ENCODE results near the gene CACNB2. TPM values are rescaled to one million over a fixed set of nuclear protein-coding genes. Genes with fewer than 3 reads are reported as not detected.

The CACNB2 gene
- total RNA-seq, 1 donor from 2014 or later, result 55.9 TPM

DNA sequence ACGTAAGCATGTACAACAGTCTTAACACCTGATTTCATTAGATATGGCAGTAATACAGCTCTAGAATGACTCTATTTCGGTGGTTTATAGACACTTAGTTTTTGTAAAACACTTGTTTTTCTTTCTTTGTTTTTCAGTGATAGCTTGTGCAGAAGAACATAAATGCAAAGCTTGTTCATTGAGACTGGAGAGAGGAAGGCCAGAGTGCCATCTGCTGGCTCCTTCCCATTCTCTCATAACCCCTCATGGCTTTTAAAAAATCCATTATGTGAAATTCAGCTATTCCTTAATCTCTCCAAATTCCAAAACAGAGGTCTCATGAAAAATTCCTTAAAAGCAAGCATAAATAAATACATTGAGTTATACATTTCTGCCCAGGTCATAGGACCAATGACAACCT is 76.3 kb downstream of the CACNB2 start:
- DNase-seq, result peak; percentile 29
- ATAC-seq, result peak; percentile 60
- intact Hi-C loops (cut with micrococcal nuclease), result loop anchor here (2.0 to 5.0 kb wide), 2 partner anchors 304 to 370 kb away; no protein-coding TSS in a partner anchor

DNA sequence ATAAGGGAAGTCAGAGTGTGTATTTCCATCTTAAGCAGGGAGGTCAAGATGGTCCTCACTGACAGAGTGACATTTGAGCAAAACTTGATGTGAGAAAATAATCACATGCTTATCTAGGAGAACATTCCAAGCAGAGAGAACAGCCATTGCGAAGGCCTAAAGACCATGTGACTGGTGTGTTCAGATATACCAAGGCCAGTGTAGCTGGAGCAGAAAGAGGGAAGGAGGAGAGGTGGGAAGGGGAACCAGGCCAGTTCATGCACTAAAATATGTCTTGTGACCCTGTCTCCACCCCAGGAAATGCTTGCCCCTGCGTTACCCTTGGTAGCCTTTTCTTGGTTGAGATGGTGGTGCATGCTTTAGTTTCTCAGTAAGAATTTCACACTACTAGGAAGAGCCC is 77.4 kb downstream of the CACNB2 start:
- peak; percentile 33 for ATAC-seq
- DNase-seq, result no peak
- intact Hi-C loops (cut with micrococcal nuclease), result loop anchor here (2.0 to 5.0 kb wide), 2 partner anchors 305 to 371 kb away; no protein-coding TSS in a partner anchor

DNA sequence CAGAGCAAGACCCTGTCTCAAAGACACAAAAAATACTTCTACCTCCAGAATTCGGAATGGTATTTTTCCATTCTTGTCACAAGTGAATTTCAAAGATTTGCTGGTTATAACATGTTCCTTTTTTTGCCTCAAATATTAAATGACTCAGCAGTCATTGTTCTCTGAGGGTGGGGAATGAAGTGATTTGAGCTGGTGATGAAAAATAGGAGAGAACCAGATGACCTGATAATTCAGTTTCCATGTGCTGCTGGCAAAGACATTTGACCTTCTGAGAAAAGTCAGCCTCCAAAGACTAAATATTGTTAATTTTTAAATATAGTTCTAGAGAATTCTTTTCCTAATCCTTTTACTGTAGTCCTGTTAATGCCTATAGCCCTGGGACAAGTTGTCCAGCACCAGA is 78.9 kb downstream of the CACNB2 start:
- no peak for ATAC-seq
- no peak for DNase-seq
- intact Hi-C loops (cut with micrococcal nuclease), result loop anchor here (5.0 kb wide), 1 partner anchor 307 kb away; no protein-coding TSS in a partner anchor

DNA sequence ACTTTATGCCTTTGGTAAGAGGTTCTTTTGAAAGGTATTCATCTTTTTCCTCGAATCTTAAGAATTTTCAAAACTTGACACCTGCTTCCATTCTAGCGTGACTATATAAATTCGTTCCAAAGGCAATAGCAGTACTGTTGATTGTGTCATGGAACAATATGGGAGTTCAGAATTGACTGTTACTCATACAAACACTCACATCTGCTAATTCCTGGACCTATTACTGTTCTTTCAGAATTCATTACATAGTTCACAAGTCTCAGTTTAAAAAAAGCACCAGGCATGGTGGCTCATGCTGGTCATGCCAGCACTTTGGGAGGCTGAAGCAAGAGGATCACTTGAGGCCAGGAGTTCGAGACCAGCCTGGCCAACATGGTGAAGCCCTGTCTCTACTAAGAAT is 80.9 kb downstream of the CACNB2 start:
- DNase-seq (no peak), ATAC-seq (no peak)
- intact Hi-C loops (cut with micrococcal nuclease), result no loop called here

DNA sequence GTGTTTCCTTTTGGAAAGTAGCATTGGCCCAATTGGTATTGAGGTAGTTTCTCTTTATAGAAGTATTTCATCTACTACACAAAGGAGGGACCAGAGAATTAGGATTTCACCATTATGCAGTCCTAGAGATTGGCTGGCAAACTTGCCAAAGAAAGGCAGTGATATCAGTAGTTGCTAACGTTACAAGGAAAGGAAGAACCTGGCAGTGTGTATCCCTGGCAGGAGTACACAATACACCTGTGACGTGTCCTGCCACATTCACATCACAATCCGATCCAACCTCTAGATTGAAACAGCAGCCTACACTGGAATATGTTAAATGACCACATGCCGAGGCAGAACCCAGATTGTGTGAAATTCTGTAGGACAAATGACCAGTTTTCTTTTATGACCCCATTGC is 81.7 kb downstream of the CACNB2 start:
- intact Hi-C loops (cut with micrococcal nuclease), result no loop called here
- no peak for DNase-seq

DNA sequence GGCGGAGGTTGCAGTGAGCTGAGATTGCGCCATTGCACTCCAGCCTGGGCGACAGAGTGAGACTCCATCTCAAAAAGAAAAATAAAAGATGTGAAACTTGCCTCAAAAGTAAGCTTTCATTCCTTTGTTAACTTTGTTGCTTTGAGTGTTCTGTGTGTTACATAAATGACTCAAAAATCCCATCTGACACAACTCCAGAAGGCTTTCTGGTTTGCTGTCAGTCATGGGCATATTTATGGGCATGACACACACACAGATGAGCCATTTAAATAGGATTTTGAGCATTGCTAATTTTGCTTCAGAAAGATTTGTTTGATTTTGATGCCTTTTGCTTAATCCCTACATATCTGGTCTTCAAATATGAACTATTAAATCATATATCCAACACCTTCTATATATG is 82.6 kb downstream of the CACNB2 start:
- no peak for ATAC-seq

More for the DNA sequence above, 81.7 kb downstream of the CACNB2 start:
- no peak for ATAC-seq

DNA sequence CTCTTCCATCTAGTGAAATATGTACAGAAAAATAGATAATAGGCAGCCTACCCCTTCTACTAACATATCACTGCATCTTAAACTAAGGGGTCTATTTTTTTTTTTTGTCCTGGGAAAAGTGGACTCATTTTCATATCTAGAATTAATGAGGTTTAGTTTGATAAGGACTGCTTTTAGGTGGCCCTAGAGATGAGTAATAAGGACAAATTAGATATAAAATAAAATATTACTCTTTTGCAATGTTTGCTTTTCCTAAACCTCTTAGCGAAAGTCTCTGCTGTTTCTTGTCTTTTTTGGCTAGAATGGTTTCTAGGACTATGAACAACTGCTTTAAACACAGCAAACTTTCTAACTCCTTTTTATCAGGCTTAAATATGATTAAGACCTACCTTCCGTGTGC is 83.7 kb downstream of the CACNB2 start:
- intact Hi-C loops (cut with micrococcal nuclease), result no loop called here
- DNase-seq, result no peak
- no peak for ATAC-seq

More for the DNA sequence above, 82.6 kb downstream of the CACNB2 start:
- no peak for DNase-seq
- intact Hi-C loops (cut with micrococcal nuclease), result no loop called here

DNA sequence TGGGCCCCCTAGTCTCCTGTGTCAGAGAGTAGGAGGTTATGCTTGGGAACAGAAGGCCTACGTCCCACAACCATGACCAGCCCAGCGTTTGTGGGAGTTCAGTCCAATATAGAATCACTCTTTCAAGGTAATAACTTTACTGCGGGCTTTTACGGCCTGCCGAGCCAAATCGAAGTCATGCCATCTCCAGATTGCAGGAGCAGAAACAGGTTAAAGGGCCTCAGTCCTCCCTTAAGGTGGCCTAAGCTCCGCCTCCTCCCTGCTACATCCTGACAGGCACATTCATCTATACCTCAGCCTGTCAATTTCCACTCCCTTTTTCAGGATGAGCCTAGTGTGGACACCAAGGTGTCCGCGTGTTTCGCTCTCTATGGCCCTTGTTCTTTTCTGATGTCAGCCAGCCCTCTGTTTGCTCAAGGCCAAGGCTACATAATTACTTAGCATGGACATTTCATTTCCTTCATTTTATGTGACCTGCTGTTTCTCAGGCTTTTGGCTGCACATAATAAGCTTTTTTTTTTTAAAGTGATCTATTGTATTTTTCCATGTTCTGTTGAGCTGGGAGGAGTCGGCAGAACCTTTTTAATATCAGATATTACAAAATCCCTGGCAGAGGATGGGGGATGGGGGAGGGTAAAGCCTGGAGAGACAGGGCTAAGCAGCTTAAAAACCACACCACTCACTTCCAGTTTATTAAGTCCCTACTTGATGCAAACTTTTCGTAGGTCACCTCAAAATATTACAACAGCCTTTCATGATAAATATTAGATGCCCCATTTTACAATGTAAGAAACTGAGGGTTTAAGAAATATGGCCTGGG is 84.6 kb downstream of the CACNB2 start:
- intact Hi-C loops (cut with micrococcal nuclease), result no loop called here
- ATAC-seq (no peak), DNase-seq (no peak)

DNA sequence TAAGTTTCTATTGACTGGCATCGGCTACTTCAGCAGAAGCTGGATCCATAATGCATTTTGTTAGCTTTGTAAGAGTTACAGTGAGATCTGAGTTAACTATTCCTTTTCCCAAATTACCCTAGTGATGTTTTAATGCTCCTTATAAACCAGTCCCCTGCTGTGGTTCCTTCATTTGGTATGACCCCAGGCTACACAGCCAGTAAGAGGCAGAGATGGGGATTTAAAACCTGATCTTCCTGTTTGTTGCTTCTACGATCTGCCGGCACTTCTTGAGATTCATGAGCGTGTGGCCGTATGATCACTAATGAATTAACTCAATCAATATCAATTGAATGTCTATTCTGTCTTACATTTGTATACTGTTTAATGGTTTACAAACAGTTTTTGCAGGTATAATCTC is 86.1 kb downstream of the CACNB2 start:
- intact Hi-C loops (cut with micrococcal nuclease), result no loop called here
- no peak for ATAC-seq
- no peak for DNase-seq

DNA sequence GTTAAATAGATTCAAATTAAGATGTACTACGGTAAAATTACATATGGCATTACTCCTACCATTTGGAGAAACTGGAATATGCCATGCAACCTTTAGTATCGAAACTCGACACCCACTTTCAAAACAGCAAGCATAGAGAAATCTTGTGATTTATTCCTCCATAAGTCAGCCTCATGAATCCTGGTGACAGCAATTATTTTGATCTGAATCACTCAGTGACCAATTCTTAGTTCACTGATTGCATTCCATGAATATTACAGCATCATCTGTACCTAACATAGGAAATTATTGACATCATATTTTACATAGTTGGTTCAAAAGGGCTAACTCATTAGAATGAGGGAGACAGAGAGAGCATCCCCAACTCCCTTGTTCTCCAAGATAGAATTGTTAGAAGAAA is 89.6 kb downstream of the CACNB2 start:
- DNase-seq, result no peak
- intact Hi-C loops (cut with micrococcal nuclease), result no loop called here

DNA sequence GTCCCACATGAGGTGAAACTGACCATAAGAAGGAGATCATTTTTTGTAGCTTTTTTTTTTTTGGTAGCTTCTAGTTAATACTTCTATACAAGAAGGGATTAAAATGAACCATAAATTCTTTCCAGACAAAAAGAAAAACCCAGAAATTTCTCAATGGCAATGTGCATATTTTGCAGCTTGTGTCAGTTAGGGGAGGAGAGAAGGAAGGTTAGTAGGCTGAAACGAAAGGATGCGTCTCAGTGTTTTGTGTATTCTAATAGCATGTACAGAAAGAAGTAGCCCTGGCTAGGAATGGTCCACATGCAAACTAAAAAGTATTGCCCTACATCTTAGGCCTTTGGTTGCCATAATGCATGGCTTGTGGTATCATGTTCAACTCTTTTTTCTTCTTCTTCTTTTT is 90.6 kb downstream of the CACNB2 start:
- DNase-seq (no peak), ATAC-seq (no peak)
- intact Hi-C loops (cut with micrococcal nuclease), result no loop called here

More for the DNA sequence above, 89.6 kb downstream of the CACNB2 start:
- ATAC-seq, result no peak

DNA sequence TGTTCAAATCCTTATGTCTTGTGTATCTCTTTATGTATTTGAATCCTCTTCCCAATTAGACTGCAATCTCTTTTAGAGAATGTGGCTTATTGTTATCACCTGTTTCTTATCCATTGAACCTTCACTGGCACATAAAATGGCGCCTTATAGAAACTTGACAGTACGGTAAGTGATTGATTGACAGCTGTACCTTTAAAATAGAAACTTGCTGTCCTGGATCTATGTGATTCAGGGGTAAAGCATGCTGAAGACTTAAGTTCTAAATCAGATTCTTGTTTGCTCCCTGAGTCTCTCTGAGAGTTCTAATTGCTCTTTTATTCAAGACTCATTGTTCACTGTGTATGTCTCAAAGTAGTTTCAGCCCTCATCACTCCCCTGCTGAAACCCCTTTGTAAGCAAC is 91.3 kb downstream of the CACNB2 start:
- intact Hi-C loops (cut with micrococcal nuclease), result no loop called here
- no peak for ATAC-seq
- DNase-seq, result no peak

DNA sequence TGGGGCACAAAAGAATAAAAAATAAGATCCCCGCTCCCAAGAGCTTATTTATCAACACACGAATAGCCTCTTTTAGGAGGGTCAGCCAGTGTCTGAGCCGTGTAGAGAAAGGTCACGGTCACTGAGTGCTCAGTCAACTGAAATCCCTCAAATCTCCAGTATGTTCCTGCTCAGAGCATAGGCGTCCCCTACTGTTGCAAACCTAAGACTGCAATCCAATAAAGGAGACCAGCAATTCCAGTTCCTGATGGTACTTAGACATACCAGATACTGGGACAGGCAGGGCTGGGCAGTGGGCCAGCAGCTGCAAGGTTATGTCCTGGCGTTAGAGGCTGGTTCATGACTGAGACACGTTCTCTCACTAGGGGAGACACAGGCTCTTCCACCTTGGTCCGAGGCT is 93.6 kb downstream of the CACNB2 start:
- intact Hi-C loops (cut with micrococcal nuclease), result no loop called here
- DNase-seq (peak; percentile 89), ATAC-seq (peak; percentile 91)

DNA sequence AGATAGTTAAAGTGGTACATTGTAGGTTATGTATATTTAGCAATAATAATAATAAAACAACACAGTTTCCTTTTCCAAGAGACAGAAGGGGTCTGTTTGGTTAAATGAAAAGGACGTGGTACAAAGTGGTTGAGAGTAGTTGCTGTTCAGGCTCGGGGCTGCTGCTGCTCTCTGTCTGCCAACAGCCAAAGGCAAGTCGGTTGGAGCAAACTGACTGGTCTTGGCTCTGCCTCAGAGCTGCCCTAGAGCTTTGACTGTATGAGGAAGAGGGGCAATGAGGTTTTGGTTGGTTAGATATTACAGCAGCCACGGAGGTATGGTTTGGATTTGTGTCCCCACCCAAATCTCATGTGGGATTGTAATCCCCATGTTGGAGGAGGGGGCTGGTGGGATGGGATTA is 95.3 kb downstream of the CACNB2 start:
- peak; percentile 31 for DNase-seq
- ATAC-seq, result peak; percentile 47
- intact Hi-C loops (cut with micrococcal nuclease), result no loop called here

DNA sequence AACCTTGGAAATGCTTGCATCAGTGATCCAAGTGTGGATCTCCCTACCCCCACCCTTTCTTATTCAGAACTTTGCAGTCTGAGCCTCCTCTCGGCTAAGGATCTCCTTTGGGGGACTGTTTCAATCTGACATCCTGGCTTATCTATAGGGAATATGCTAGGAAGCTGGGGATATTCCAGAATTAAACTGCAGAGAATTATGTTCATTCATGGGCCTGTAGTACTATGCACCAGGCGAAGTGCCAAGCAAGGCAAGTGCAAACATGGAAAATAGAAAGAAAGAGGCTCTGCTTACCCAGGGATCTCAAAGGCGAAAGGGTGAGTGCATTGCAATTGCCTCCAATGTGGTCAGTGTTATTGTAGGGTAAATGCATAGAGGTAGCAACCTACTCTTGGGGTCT is 96.5 kb downstream of the CACNB2 start:
- DNase-seq (no peak), ATAC-seq (no peak)
- intact Hi-C loops (cut with micrococcal nuclease), result no loop called here

DNA sequence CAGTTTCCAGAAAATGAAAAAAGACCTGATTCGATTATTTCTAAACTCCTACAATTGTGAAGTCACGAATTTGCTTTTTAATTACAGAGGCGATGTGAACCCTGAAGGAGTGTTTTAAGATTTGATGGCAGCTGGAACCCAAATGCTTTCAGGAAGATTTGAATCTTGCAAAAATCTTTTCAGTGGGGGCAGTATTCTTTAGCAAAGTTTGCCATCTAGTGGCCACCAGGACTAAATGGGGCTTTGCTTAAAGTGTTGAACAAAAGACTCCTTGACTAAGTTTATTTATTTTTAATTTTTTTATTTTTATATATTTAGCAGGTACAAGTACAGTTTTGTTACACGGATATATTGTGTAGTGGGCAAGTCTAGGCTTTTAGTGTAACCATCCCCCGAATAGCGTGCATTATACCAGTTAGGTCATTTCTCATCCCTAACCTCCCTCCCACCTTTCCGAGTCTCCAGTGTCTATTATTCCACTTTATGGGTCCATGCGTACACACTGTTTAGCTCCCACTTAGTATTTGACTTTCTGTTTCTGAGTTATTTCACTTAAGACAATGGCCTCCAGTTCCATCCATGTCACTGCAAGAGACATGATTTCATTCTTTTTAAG is 98.8 kb downstream of the CACNB2 start:
- ATAC-seq, result no peak
- no peak for DNase-seq
- intact Hi-C loops (cut with micrococcal nuclease), result no loop called here

DNA sequence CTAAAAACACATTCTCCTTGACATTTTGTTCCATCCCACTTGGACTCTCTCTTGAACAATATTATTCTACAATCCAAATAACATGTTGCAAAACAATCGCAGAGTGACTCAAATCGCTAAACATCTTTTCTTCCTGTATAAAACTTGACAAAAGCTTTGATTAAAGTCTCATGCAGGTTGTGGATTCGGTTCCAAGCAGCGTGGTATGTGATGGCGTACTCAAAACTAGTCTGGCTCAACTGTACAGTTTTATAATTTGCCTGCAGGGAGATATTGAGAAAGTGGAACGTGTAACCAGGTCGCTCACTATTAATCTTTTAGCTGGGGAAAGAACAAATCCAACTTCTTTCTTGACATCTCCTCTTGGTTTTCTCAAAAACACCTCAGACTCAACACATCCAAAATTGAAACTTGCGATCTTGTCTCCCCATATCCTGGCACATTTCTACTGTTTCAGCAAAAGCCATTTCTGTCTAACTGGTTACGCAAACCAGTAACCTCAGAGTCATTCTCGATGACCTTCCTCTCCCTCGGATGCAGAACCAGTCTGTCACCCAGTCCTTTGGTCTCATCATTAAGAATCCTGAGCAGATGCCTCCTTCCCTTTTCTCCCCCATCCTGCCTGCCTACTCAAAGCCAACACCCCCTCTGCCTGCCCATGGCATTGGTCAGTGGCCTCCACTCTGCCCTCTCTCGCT is 100.1 kb downstream of the CACNB2 start:
- ATAC-seq (peak; percentile 67), DNase-seq (no peak)
- intact Hi-C loops (cut with micrococcal nuclease), result no loop called here

DNA sequence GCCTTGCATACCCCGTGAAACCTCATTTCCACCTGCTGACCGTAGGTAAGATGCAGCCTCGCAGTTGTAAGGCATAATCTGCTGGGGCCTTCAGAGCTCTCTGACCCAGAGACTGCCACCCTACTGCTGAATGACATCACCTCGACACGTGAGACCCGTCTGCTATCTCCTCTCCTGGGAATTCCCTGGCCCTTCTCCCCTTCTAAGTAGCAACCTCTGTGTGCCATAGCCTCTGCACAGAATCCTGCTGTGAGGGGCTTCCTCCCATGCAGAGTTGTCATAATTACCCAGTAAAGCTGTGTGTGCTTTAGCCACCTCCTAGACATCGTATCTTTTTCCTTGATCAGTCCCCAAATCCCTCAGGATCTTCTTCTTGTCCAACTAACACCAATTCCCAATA is 106.7 kb downstream of the CACNB2 start:
- DNase-seq, result no peak
- intact Hi-C loops (cut with micrococcal nuclease), result no loop called here
- ATAC-seq, result peak; percentile 71

DNA sequence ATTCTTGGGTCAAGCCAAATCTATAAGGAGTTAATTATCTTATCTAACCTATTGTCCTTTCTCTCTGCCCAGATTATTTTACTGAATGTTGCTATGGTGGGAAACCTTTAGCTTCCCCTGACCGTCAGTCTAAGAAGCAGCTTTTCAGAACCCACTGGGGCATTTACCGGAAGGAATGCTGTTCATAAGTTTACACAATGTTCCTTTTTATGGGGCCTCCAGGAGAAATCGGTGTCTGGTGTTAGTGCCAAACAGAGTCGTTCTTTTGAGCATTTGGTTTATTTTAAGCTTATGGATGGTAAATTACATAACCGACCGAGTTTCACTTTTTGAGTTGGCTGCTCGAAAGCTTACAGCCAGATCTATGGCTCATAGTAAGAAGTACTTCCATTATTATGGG is 111.9 kb downstream of the CACNB2 start:
- ATAC-seq (no peak), DNase-seq (no peak)
- intact Hi-C loops (cut with micrococcal nuclease), result no loop called here

DNA sequence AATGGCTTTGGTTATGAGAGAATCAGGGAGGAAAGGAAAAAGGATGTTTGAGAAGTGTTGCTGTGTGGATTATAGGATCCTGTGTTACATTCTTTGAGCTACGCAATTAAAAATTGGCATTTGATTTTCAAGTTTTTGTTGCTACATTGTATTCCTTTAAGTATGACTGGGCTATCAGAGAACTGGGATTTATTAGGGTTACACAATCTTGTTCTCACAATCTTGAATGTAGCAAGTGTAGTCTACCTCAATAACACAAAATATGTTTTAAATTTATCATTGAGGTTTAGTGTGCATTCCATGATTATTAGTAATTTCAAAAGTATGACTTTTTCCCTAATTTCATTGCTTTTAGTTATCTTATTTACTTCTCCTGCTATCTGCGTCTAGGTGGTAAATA is 113.9 kb downstream of the CACNB2 start:
- no peak for ATAC-seq
- intact Hi-C loops (cut with micrococcal nuclease), result no loop called here
- DNase-seq, result no peak

Measured in left ventricle myocardium superior (tissue), 1 donor.